GM19324 (cell line): ENCODE data around the gene SMCHD1.
A peak's percentile ranks its signal among the peaks of the same experiment; 100 is the strongest.

Experiments
- ATAC-seq: cut with Tn5 transposase; IDR thresholded peaks from one replicate; pipeline ENCODE4 v1.9.1; 2021; ENCODE audit warnings: mild to moderate bottlenecking, moderate library complexity; ENCODE audit not compliant: unreplicated experiment, low FRiP score

Gene SMCHD1

GRCh38 chr18:2655178-2655953 is at the start of gene SMCHD1:
SMCHD1 (plus strand) TSS chr18:2655726; CDS start chr18:2656076, 350 bp downstream.
- peak; percentile 79 for ATAC-seq

- no peak for ATAC-seq
Observed at GRCh38 chr18:2606335-2606734, 49.2 kb upstream of the SMCHD1 start.

GRCh38 chr18:2609604-2610003 is 45.9 kb upstream of the SMCHD1 start:
- no peak for ATAC-seq

- ATAC-seq, result no peak
Observed at GRCh38 chr18:2610549-2610948, 45.0 kb upstream of the SMCHD1 start.

- no peak for ATAC-seq
Observed at GRCh38 chr18:2612996-2613395, 42.5 kb upstream of the SMCHD1 start.

- ATAC-seq, result no peak
Observed at GRCh38 chr18:2617401-2617998, 38.0 kb upstream of the SMCHD1 start.

GRCh38 chr18:2618009-2618408 is 37.5 kb upstream of the SMCHD1 start:
- no peak for ATAC-seq

GRCh38 chr18:2625217-2625616 is 30.3 kb upstream of the SMCHD1 start:
- ATAC-seq, result no peak

- ATAC-seq, result no peak
Observed at GRCh38 chr18:2627821-2628276, 27.7 kb upstream of the SMCHD1 start.

GRCh38 chr18:2629003-2629402 is 26.5 kb upstream of the SMCHD1 start:
- ATAC-seq, result no peak

GRCh38 chr18:2635586-2635985 is 19.9 kb upstream of the SMCHD1 start:
- no peak for ATAC-seq

- ATAC-seq, result peak; percentile 18
Observed at GRCh38 chr18:2636126-2636631, 19.3 kb upstream of the SMCHD1 start.

- peak; percentile 71 for ATAC-seq
Observed at GRCh38 chr18:2641638-2642037, 13.9 kb upstream of the SMCHD1 start.

GRCh38 chr18:2642771-2643170 is 12.8 kb upstream of the SMCHD1 start:
- no peak for ATAC-seq

GRCh38 chr18:2644535-2644934 is 11.0 kb upstream of the SMCHD1 start:
- no peak for ATAC-seq

- ATAC-seq, result no peak
Observed at GRCh38 chr18:2651981-2652380, 3.5 kb upstream of the SMCHD1 start.

GRCh38 chr18:2653467-2653866 is 2.1 kb upstream of the SMCHD1 start:
- no peak for ATAC-seq

- no peak for ATAC-seq
Observed at GRCh38 chr18:2654169-2654927, 1.2 kb upstream of the SMCHD1 start.

- ATAC-seq, result peak; percentile 41
Observed at GRCh38 chr18:2654928-2655177, 673 bp upstream of the SMCHD1 start.

- ATAC-seq, result no peak
Observed at GRCh38 chr18:2655954-2656236, 369 bp downstream of the SMCHD1 start.

GRCh38 chr18:2656237-2656980 is 883 bp downstream of the SMCHD1 start:
- peak; percentile 14 for ATAC-seq
